Glomerular endothelial cell (primary cell): ENCODE data around the gene UNC13C. TPM values are rescaled to one million over a fixed set of nuclear protein-coding genes. Genes with fewer than 3 reads are reported as not detected.

ENCODE experiments used
- DNase-seq: peaks from one replicate; pipeline ENCODE4 v3.0.0-alpha.2; 2011; ENCODE audit warnings: low read depth, low spot score; ENCODE audit errors: extremely low read depth
- total RNA-seq: library from RNA; depleted of rRNA; stranded (reverse); fragments of >200 nt; gene quantifications from 2 replicates; pipeline ENCODE4 v1.2.3, GENCODE V29; 2015

The UNC13C gene
- total RNA-seq, 1 donor from 2014 or later = not detected

- DNase-seq = no peak
These were observed 39.0 kb downstream of the UNC13C start for GRCh38 chr15:54017251-54017650.

GRCh38 chr15:54017959-54018358 is 39.7 kb downstream of the UNC13C start:
- no peak for DNase-seq

GRCh38 chr15:54026258-54026657 is 48.0 kb downstream of the UNC13C start:
- DNase-seq = no peak

- no peak for DNase-seq
These were observed 48.6 kb downstream of the UNC13C start for GRCh38 chr15:54026891-54027290.

GRCh38 chr15:54029081-54029480 is 50.8 kb downstream of the UNC13C start:
- DNase-seq = no peak

- no peak for DNase-seq
These were observed 53.8 kb downstream of the UNC13C start for GRCh38 chr15:54032066-54032465.

GRCh38 chr15:54033356-54033860 is 55.2 kb downstream of the UNC13C start:
- DNase-seq = no peak

GRCh38 chr15:54033869-54034458 is 55.7 kb downstream of the UNC13C start:
- DNase-seq = no peak

- no peak for DNase-seq
These were observed 57.4 kb downstream of the UNC13C start for GRCh38 chr15:54035616-54036015.

- DNase-seq = no peak
These were observed 67.2 kb downstream of the UNC13C start for GRCh38 chr15:54045397-54045796.

- no peak for DNase-seq
These were observed 67.9 kb downstream of the UNC13C start for GRCh38 chr15:54046093-54046492.

- no peak for DNase-seq
These were observed 86.1 kb downstream of the UNC13C start for GRCh38 chr15:54064365-54064764.

GRCh38 chr15:54066403-54066802 is 88.2 kb downstream of the UNC13C start:
- DNase-seq = no peak

- DNase-seq = no peak
These were observed 104.7 kb downstream of the UNC13C start for GRCh38 chr15:54082836-54083492.

GRCh38 chr15:54083501-54083900 is 105.3 kb downstream of the UNC13C start:
- DNase-seq = no peak

GRCh38 chr15:54083991-54084390 is 105.8 kb downstream of the UNC13C start:
- no peak for DNase-seq

- DNase-seq = no peak
These were observed 110.6 kb downstream of the UNC13C start for GRCh38 chr15:54088837-54089236.

GRCh38 chr15:54089776-54090175 is 111.5 kb downstream of the UNC13C start:
- DNase-seq = no peak

GRCh38 chr15:54091651-54092050 is 113.4 kb downstream of the UNC13C start:
- no peak for DNase-seq

GRCh38 chr15:54094661-54095060 is 116.4 kb downstream of the UNC13C start:
- no peak for DNase-seq

GRCh38 chr15:54097019-54097418 is 118.8 kb downstream of the UNC13C start:
- DNase-seq = no peak

- DNase-seq = no peak
These were observed 120.8 kb downstream of the UNC13C start for GRCh38 chr15:54099010-54099409.
